Heart right ventricle (tissue), 16 donors: ENCODE data around the gene CPTP. TPM values are rescaled to one million over a fixed set of nuclear protein-coding genes. Genes with fewer than 3 reads are reported as not detected.

Experiments used
- ATAC-seq, 8 donors: fragments of 200-7000 bp; cut with Tn5 transposase; one replicate each; pipeline ENCODE4 v1.9.1; 2020; ENCODE audit warnings: mild to moderate bottlenecking in 8 of 8, moderate library complexity in 8 of 8, moderate number of reproducible peaks in 1 of 8
- DNase-seq, 2 donors: peaks; one replicate each; pipeline ENCODE4 v3.0.0-alpha.2; 2020
- H3K27ac ChIP-seq, 10 donors: fragments of 200-600 bp; sonication (generic) in 2 of 10; one replicate each; pipeline versions ENCODE4 v1.5.0 to v1.8.0; 2020 to 2022; ENCODE audit warnings: mild to moderate bottlenecking in 3 of 10
- H3K27me3 ChIP-seq, 7 donors: fragments of 200-600 bp; one replicate each; pipeline ENCODE4 v1.8.0; 2021 to 2022; ENCODE audit warnings: mild to moderate bottlenecking in 2 of 7
- H3K36me3 ChIP-seq, 9 donors: fragments of 200-600 bp; sonication (generic) in 1 of 9; one replicate each; pipeline versions ENCODE4 v1.5.0 to v1.8.0; 2020 to 2022; ENCODE audit warnings: mild to moderate bottlenecking in 2 of 9
- H3K4me1 ChIP-seq, 9 donors: fragments of 200-600 bp; sonication (generic) in 1 of 9; one replicate each; pipeline versions ENCODE4 v1.5.0 to v1.8.0; 2020 to 2022; ENCODE audit warnings: mild to moderate bottlenecking in 4 of 9
- H3K4me3 ChIP-seq, 10 donors: fragments of 200-600 bp; sonication (generic) in 2 of 10; one replicate each; pipeline versions ENCODE4 v1.5.0 to v1.8.0; 2020 to 2022; ENCODE audit warnings: mild to moderate bottlenecking in 7 of 10, moderate library complexity in 2 of 10
- H3K9me3 ChIP-seq, 11 donors: fragments of 200-600 bp in 10 of 11; sonication (generic) in 2 of 11; one replicate each; pipeline versions ENCODE4 v1.5.0 to v1.8.0; 2013 to 2022; ENCODE audit warnings: mild to moderate bottlenecking in 2 of 11, control low read depth in 1 of 11, moderate library complexity in 1 of 11
- CTCF ChIP-seq, 9 donors: fragments of 200-600 bp; sonication (generic) in 2 of 9; IDR thresholded peaks; one replicate each; pipeline versions ENCODE4 v1.5.0 to v1.8.0; 2021 to 2022; ENCODE audit warnings: antibody characterized with exemption in 9 of 9, mild to moderate bottlenecking in 5 of 9, moderate library complexity in 1 of 9
- WGBS, 2 donors: extraction: QIAGEN DNeasy Blood & Tissue Kit; methylation state at CpG; one replicate each; pipeline ENCODE4 v1.1.7; 2013; ENCODE audit warnings: inconsistent platforms in 1 of 2; 5-methylcytosine and 5-hydroxymethylcytosine counted together
- intact Hi-C, 10 donors: fragments of 100-400 bp; cut with DNase I; formaldehyde crosslinking; loops; one replicate each; pipeline versions ENCODE4 v1.11.1 to v1.14.2; 2022
- polyA plus RNA-seq, 2 donors: library from polyadenylated mRNA; stranded (reverse); fragments of 200-250 nt; gene quantifications; one replicate each; pipeline ENCODE4 v1.2.3, GENCODE V29; 2013
- total RNA-seq, 10 donors: library from RNA; stranded (reverse); fragmentation: NEBNext Ultra II Directional in 3 of 10; extraction: Animal tissue kit (Norgen Biotek cat#: 25700) in 3 of 10; gene quantifications; one replicate each; pipeline versions ENCODE4 v1.2.1 to v1.2.4, GENCODE V29; 2021 to 2023
- donor health status: Arrhythmogenic right ventricular cardiomyopathy.
- donor health status: ischemic (EF 13 %, LVEDD 7.1; RV severe dilation, severe dysfunction).
- donor health status: healthy with polysubstance abuse.
- donor health status: DM: no; HTN: yes; CAD: no.
- donor health status: DM: no; HTN: no; CAD: no.
- donor health status: ischemic (EF 25% LVEDD 6.9; RV normal size, moderate dysfunction).
- donor health status: ischemic (EF 25% LVEDD 5.7; RV mildly dilated, moderate dysfunction).
- donor health status: healthy.
- donor health status: DM: yes; HTN: yes; CAD: no.
- donor health status: Ischemic cardiomyopathy.
- donor health status: ischemic (EF 35%, LVEDD 5.7; RV mildly dilated, moderate dysfunction).
- donor health status: nonischemic (EF 11% LVEDD 7.7; RV severe dilation, severe dysfunction).
- donor health status: DM: yes; HTN: yes; CAD: no.
- donor health status: PGD.
- donor health status: ischemic (EF 29% LVEDD 5.4; RV normal size, mild dysfunction).
- donor health status: nonischemic (EF 23%, LVEDD 6.1; RV moderate dilation, normal function).

CPTP gene
- total and polyA plus RNA-seq, 12 donors, result 49.4 to 222 (median 65.4) TPM

GRCh38 chr1:1290238-1290731, 34.3 kb upstream of the CPTP start:
- TF ChIP-seq CTCF (IDR thresholded peaks at IDR 0.05), result peak; percentile 25 to 74 (median 57)
- ATAC-seq, result peak in 4 of 8 donors; percentile 38 to 65 (median 42)
- peaks cover 0 to 20% (median 1%) of the 10 kb centered on the region in 9 donors for H3K36me3 ChIP-seq
- 50 to 62% methylated on average over 15 of the region's 15 CpGs for WGBS, 2 donors
- intact Hi-C loops, result loop anchor here in 9 of 10 donors (2.0 to 10.0 kb wide), 5 partner anchors 165 to 265 kb away; partner anchors contain the start of gene AGRN (in 1 of the 9)
- peaks cover 0 to 26% (median 20%) of the 10 kb centered on the region in 7 donors for H3K27me3 ChIP-seq
- H3K4me3 ChIP-seq, result no peak overlapping the region
- H3K9me3 ChIP-seq, result no peaks in the 10 kb centered on the region
- peaks cover 0 to 13% (median 7%) of the 10 kb centered on the region in 9 donors for H3K4me1 ChIP-seq
- DNase-seq, result peak in 1 of 2 donors; percentile 68
- no peak overlapping the region for H3K27ac ChIP-seq

GRCh38 chr1:1291023-1291528, 33.5 kb upstream of the CPTP start:
- 34 to 46% methylated on average over 28 of the region's 28 CpGs for WGBS, 2 donors
- Histone ChIP-seq H3K9me3 (no peaks in the 10 kb centered on the region), H3K36me3 (peaks cover 0 to 28% (median 9%) of the 10 kb centered on the region in 9 donors), H3K4me1 (peaks cover 0 to 13% (median 7%) of the 10 kb centered on the region in 9 donors), H3K4me3 (no peak overlapping the region), H3K27ac (no peak overlapping the region), H3K27me3 (peaks cover 0 to 18% (median 15%) of the 10 kb centered on the region in 7 donors)
- intact Hi-C loops, result loop anchor here in 9 of 10 donors (2.0 to 10.0 kb wide), 5 partner anchors 166 to 266 kb away; partner anchors contain the start of gene AGRN (in 1 of the 9)
- peak in 4 of 8 donors; percentile 3 to 15 (median 6) for ATAC-seq
- no peak for DNase-seq
- TF ChIP-seq CTCF (IDR thresholded peaks at IDR 0.05), result no peak

- 38 to 41% methylated on average over 45 of the region's 45 CpGs for whole genome bisulfite sequencing, 2 donors
- Histone ChIP-seq H3K4me3 (no peak overlapping the region), H3K9me3 (no peaks in the 10 kb centered on the region), H3K4me1 (peaks cover 0 to 13% (median 7%) of the 10 kb centered on the region in 9 donors), H3K27me3 (peaks cover 0 to 12% (median 8%) of the 10 kb centered on the region in 7 donors), H3K27ac (no peak overlapping the region), H3K36me3 (peaks cover 0 to 35% (median 13%) of the 10 kb centered on the region in 9 donors)
- ATAC-seq, result peak; percentile 54 to 83 (median 68)
- peak; percentile 33 to 73 (median 65) for TF ChIP-seq CTCF (IDR thresholded peaks at IDR 0.05)
- DNase-seq, result peak; percentile 56 to 64
- intact Hi-C loops, result loop anchor here in 9 of 10 donors (1.0 to 10.0 kb wide), 6 partner anchors 167 to 267 kb away; partner anchors contain the start of gene AGRN (in 1 of the 9)
Observed at GRCh38 chr1:1291548-1292441, 32.8 kb upstream of the CPTP start.

- ATAC-seq, result peak in 1 of 8 donors; percentile 2
Observed at GRCh38 chr1:1292442-1292779, 32.2 kb upstream of the CPTP start.

More at GRCh38 chr1:1292442-1292779, 32.2 kb upstream of the CPTP start:
- peaks cover 0 to 13% (median 7%) of the 10 kb centered on the region in 9 donors for H3K4me1 ChIP-seq
- no peak overlapping the region for H3K4me3 ChIP-seq
- intact Hi-C loops, result loop anchor here in 5 of 10 donors (1.0 to 10.0 kb wide), 5 partner anchors 168 to 268 kb away; partner anchors contain the start of gene AGRN (in 1 of the 5)
- DNase-seq, result no peak
- TF ChIP-seq CTCF (IDR thresholded peaks at IDR 0.05), result no peak
- peaks cover 0 to 6% (median 2%) of the 10 kb centered on the region in 7 donors for H3K27me3 ChIP-seq
- no peaks in the 10 kb centered on the region for H3K9me3 ChIP-seq
- H3K27ac ChIP-seq, result no peak overlapping the region
- peaks cover 0 to 37% (median 13%) of the 10 kb centered on the region in 9 donors for H3K36me3 ChIP-seq
- WGBS, 2 donors, result 89 to 90% methylated on average over 9 of the region's 9 CpGs
